GDM1 (cell line): ENCODE data around the gene QPCT.
"Not testable (repeated sequence)": the region's sequence is repeated elsewhere in the genome, so short reads cannot be mapped to it uniquely, and the experiment has no call there.

ENCODE experiments used
- DNase-seq: peaks from one replicate; lab custom pipeline; 2025; lab: John Stamatoyannopoulos, UW

QPCT gene

GRCh38 chr2:37344453-37345361 is at the start of gene QPCT:
Gene QPCT, plus strand, starts transcription at chr2:37344630. Its CDS starts 102 bp downstream, at chr2:37344732.
- DNase-seq: no peak

DNA sequence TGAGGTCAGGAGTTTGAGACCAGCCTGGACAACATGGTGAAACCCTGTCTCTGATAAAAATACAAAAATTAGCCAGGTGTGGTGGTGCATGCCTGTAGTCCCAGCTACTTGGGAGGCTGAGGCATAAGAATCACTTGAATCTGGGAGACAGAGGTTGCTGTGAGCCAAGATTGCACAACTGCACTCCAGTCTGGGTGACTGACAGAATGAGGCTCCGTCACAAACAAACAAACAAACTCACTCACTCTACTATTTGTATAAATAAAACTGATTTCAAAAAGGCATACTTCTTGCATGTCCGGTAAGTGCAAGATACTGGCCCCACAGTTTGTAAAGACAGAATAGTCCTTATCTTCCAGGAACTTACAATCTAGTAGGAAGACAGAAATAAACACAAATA is 49.6 kb upstream of the QPCT start:
- DNase-seq: not testable (repeated sequence)

DNA sequence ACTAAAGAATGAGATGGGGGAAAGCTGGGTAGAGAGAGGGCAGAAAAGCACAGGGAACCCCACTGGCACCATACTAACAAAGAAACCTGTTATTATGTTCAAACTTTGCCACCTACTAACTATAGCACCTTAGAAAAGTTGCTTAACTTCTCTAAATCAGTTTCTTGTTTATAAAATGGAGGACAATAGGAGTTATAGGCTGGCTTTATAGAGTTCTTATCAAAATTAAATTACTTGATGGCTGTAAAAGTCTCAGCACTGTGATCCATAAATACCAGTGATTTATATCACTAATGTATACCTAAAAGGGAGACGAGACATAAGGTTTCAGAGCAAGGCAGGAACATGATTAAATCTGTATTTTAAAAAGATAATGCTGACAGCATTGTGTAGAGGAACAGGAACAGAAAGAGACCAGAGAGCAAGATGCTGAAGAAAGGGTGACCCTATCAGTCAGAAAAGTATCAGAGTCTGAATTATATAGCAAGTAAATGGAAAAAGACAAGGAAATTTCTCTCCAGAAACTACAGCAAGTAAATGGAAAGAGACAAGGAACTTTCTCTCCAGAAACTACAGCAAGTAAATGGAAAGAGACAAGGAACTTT is 48.9 kb upstream of the QPCT start:
- no peak for DNase-seq

DNA sequence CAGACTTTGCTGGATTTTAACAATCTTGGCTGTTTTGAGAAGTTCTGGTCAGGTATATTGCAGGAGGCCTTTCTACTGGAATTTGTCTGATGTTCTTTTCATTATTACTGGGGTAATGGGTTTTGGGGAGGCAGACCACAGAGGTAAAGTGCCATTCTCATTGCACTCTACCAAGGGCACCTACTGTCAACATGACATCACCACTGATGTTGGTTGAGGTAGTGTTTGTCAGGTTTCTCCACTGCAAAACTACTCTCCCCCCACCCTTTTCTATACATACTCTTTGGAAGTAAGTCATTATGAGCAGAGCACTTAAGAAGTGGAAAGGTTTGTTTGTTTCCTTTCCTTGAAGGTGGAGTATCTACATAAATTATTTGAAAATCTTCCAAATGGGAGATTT is 46.8 kb upstream of the QPCT start:
- DNase-seq: no peak

DNA sequence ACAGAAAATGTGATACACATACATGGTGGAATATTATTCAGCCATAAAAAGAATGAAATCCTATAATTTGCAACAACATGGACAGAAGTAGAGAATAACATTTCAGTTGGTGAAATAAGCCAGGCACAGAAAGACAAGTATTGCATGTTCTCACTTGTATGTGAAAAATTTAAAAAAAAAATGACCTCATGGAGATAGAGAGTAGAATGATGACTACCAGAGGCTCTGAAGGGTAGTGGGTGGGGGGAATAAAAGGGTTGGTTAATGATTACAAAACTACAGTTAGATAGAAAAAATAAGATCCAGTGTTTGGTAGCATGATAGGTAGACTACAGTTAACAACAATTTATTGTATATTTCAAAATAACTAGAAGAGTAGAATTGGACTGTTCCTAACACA is 44.3 kb upstream of the QPCT start:
- no peak for DNase-seq

- no peak for DNase-seq
Measured at GRCh38 chr2:37300578-37300977, 43.9 kb upstream of the QPCT start.

DNA sequence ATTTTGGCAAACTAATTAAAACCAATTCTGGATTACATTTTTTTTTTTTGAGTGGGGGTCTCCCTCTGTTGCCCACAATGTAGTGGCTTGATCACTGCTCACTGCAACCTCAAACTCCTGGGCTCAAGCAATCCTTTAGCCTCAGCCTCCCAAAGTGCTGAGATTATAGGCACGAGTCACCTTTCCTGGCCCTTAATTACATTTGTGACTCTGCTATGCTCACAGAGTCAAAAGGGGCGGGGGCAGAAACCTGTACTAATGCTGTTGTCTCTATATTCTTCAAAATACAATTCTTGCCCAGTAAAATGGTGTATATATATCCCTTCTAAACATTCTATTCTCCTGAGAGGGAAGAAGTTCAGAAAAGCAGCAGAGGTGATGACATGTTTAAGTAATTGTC is 43.0 kb upstream of the QPCT start:
- DNase-seq: no peak

- DNase-seq: no peak
Measured at GRCh38 chr2:37302701-37303252, 41.7 kb upstream of the QPCT start.

GRCh38 chr2:37306024-37306423 is 38.4 kb upstream of the QPCT start:
- no peak for DNase-seq

- no peak for DNase-seq
Measured at GRCh38 chr2:37307500-37307899, 36.9 kb upstream of the QPCT start.

GRCh38 chr2:37315364-37315763 is 29.1 kb upstream of the QPCT start:
- DNase-seq: no peak

GRCh38 chr2:37316181-37316580 is 28.2 kb upstream of the QPCT start:
- no peak for DNase-seq

- no peak for DNase-seq
Measured at GRCh38 chr2:37317746-37318145, 26.7 kb upstream of the QPCT start.

GRCh38 chr2:37318401-37318800 is 26.0 kb upstream of the QPCT start:
- DNase-seq: no peak

DNA sequence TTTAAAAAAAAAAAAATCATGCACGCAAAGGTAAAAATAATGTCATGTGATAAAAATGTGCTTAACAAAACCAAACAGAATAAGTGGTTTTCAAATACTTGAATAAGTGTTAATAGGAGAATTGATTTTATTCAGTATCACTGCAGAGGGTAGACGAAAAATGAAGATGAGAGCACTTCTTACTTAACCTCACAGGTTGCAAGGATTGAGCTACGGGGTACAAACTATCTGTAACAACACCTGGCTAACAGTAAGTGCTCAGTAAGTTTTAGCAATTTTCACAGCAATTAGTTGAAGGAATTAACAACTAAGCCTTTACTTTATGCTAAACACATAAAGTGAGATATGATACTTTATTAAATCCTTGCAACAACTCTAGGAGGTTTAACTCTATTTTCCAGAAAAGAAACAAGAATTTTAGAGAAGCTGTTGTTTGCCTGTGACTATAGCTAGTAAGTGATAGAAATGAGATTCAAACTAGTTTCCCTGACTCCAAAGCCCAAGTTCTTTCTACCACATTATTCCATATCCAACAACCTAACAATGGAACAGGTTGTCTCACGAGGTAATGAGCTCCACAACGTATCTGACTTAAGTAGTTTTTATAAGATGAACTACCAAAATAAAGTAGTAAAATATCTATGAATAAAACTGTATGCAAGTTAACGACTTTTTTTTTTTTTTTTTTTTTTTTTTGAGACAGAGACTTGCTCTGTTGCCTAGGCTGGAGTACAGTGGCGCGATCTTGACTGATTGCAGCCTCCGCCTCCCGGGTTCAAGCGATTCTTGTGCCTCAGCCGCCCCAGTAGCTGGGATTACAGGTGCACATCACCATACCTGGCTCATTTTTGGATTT is 24.4 kb upstream of the QPCT start:
- no peak for DNase-seq

GRCh38 chr2:37321029-37321682 is 23.3 kb upstream of the QPCT start:
- no peak for DNase-seq

- no peak for DNase-seq
Measured at GRCh38 chr2:37322368-37322767, 22.1 kb upstream of the QPCT start.

- no peak for DNase-seq
Measured at GRCh38 chr2:37323176-37323780, 21.2 kb upstream of the QPCT start.

GRCh38 chr2:37323781-37324535 is 20.5 kb upstream of the QPCT start:
- no peak for DNase-seq

- no peak for DNase-seq
Measured at GRCh38 chr2:37324536-37324785, 20.0 kb upstream of the QPCT start.
